SW480 (cell line): ENCODE data around the gene COL26A1.
"Not testable (repeated sequence)": the region's sequence is repeated elsewhere in the genome, so short reads cannot be mapped to it uniquely, and the experiment has no call there.

Experiments
- DNase-seq: peaks from one replicate; pipeline ENCODE4 v3.0.0-alpha.2; 2016; ENCODE audit warnings: low spot score

Gene COL26A1

GRCh38 chr7:101501351-101501750 lies 138.7 kb downstream of the COL26A1 start:
- no peak for DNase-seq

- DNase-seq: no peak
These were observed 139.9 kb downstream of the COL26A1 start for GRCh38 chr7:101502466-101503098.

GRCh38 chr7:101505510-101505909 lies 142.8 kb downstream of the COL26A1 start:
- not testable (repeated sequence) for DNase-seq

GRCh38 chr7:101506531-101506930 lies 143.9 kb downstream of the COL26A1 start:
- DNase-seq: no peak

GRCh38 chr7:101507327-101507726 lies 144.7 kb downstream of the COL26A1 start:
- DNase-seq: no peak

GRCh38 chr7:101507791-101508252 lies 145.1 kb downstream of the COL26A1 start:
- DNase-seq: peak; percentile 75

- no peak for DNase-seq
These were observed 147.6 kb downstream of the COL26A1 start for GRCh38 chr7:101510297-101510696.

- no peak for DNase-seq
These were observed 149.3 kb downstream of the COL26A1 start for GRCh38 chr7:101511965-101512364.

GRCh38 chr7:101516851-101517250 lies 154.2 kb downstream of the COL26A1 start:
- DNase-seq: no peak

GRCh38 chr7:101517304-101517703 lies 154.6 kb downstream of the COL26A1 start:
- no peak for DNase-seq

- peak; percentile 23 for DNase-seq
These were observed 155.7 kb downstream of the COL26A1 start for GRCh38 chr7:101518336-101518735.

GRCh38 chr7:101519324-101520023 lies 156.8 kb downstream of the COL26A1 start:
- DNase-seq: no peak

- no peak for DNase-seq
These were observed 158.8 kb downstream of the COL26A1 start for GRCh38 chr7:101521430-101521925.

GRCh38 chr7:101522021-101522420 lies 159.3 kb downstream of the COL26A1 start:
- DNase-seq: no peak

GRCh38 chr7:101527844-101528667 lies 165.4 kb downstream of the COL26A1 start:
- no peak for DNase-seq

- no peak for DNase-seq
These were observed 166.9 kb downstream of the COL26A1 start for GRCh38 chr7:101529560-101529959.

GRCh38 chr7:101531726-101532357 lies 169.2 kb downstream of the COL26A1 start:
- DNase-seq: peak; percentile 47

- no peak for DNase-seq
These were observed 169.9 kb downstream of the COL26A1 start for GRCh38 chr7:101532400-101533102.

GRCh38 chr7:101533103-101533465 lies 170.4 kb downstream of the COL26A1 start:
- DNase-seq: no peak

GRCh38 chr7:101534015-101534803 lies 171.5 kb downstream of the COL26A1 start:
- no peak for DNase-seq

- DNase-seq: no peak
These were observed 172.2 kb downstream of the COL26A1 start for GRCh38 chr7:101534873-101535272.
